Measurements from ENCODE around the gene WLS.

WLS gene

DNA sequence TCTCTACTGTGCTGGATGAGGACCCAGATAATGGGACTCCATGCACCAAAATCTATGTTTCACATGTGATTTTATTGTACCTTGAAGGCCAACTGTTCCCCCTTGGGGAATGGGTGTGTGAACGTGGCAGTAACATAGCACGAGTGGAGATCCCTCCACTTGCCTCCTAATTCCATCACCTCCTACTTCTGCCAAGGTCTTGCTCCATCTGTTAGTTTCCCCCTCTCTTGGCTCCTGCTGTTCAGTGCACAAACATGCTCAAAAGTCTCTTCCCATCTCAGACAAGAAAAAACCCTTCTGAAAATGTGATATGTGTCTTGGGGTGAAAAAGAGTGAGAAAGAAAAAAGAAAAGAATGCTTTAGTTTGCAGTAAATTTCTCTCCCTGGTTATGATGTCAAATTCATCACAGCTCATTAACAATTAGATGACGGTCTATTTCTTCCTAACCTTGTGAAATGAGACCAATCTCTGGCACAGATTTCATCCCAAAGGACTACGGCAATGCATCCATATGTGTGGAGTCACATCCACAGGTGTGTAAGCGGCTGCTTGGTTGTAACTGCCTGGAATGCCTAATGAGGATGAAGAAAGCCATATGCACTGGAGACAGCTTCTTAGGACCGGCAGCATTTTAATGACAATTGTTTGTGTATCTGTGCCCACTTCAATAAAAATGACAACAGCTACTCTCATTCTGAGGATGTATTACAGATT, 102.6 kb downstream of the WLS start:
- TF ChIP-seq, protein P1, sequence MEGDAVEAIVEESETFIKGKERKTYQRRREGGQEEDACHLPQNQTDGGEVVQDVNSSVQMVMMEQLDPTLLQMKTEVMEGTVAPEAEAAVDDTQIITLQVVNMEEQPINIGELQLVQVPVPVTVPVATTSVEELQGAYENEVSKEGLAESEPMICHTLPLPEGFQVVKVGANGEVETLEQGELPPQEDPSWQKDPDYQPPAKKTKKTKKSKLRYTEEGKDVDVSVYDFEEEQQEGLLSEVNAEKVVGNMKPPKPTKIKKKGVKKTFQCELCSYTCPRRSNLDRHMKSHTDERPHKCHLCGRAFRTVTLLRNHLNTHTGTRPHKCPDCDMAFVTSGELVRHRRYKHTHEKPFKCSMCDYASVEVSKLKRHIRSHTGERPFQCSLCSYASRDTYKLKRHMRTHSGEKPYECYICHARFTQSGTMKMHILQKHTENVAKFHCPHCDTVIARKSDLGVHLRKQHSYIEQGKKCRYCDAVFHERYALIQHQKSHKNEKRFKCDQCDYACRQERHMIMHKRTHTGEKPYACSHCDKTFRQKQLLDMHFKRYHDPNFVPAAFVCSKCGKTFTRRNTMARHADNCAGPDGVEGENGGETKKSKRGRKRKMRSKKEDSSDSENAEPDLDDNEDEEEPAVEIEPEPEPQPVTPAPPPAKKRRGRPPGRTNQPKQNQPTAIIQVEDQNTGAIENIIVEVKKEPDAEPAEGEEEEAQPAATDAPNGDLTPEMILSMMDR (IDR thresholded peaks at IDR 0.05; ENCODE audit: insufficient read depth, low read length, missing control alignments): no peak
- ChIA-PET CTCF (interaction anchor here (1.3 to 3.4 kb wide), 9 partner anchors 10 to 313 kb away, joined by 3 to 18 read pairs (median 8); no protein-coding TSS in a partner anchor), POLR2A (no interaction called here)
- DNase-seq (ENCODE audit: low read depth, low spot score): no peak
- H3K4me3 ChIP-seq (ENCODE audit: low read depth, low read length): no peak overlapping the region

DNA sequence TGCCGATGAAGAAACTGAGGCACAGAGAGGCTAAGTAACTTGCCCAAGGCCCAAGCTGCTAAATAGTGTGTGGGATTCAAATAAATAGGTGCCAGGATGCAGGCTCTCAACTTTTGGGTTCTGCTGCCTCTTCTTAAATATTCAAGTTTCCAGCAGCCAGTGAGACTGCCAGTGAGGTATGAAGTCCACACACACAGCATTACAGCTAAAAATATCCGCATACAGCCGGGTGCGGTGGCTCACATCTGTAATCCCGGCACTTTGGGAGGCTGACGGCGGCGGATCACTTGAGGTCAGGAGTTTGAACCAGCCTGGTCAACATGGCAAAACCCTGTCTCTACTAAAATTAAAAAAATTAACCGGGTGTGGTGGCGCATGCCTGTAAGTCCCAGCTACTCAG, 103.5 kb downstream of the WLS start:
- TF ChIP-seq, protein P1 (IDR thresholded peaks at IDR 0.05; ENCODE audit: insufficient read depth, low read length, missing control alignments): no peak
- ChIA-PET POLR2A (no interaction called here), CTCF (interaction anchor here (1.3 to 3.4 kb wide), 7 partner anchors 9 to 314 kb away, joined by 3 to 18 read pairs (median 8); no protein-coding TSS in a partner anchor)
- DNase-seq (ENCODE audit: low read depth, low spot score): no peak
- no peak overlapping the region for H3K4me3 ChIP-seq (ENCODE audit: low read depth, low read length)

DNA sequence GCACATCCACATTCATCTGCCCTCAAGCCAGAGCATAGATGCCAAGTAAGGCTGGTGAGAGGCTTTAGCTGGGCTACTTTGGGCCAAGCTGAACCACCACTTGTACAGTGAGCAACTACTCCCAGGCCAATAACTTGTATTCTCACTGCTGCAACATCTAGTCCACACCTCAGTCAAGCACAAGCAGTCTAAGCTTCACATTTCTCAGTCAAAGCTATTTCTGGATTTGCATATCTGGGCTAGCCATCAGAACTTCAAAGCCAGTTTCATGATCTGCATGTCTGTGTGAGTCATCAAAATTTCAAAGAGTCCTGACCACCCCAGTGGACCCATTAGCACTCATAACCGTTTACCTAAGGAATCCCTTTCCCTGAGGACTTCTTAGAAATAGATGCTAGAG, 104.2 kb downstream of the WLS start:
- no peak overlapping the region for H3K4me3 ChIP-seq (ENCODE audit: low read depth, low read length)
- no peak for DNase-seq (ENCODE audit: low read depth, low spot score)
- ChIA-PET CTCF (interaction anchor here (0.6 to 3.4 kb wide), 8 partner anchors 8 to 315 kb away, joined by 3 to 18 read pairs (median 6); no protein-coding TSS in a partner anchor), POLR2A (no interaction called here)
- TF ChIP-seq, protein P1 (IDR thresholded peaks at IDR 0.05; ENCODE audit: insufficient read depth, low read length, missing control alignments): no peak

DNA sequence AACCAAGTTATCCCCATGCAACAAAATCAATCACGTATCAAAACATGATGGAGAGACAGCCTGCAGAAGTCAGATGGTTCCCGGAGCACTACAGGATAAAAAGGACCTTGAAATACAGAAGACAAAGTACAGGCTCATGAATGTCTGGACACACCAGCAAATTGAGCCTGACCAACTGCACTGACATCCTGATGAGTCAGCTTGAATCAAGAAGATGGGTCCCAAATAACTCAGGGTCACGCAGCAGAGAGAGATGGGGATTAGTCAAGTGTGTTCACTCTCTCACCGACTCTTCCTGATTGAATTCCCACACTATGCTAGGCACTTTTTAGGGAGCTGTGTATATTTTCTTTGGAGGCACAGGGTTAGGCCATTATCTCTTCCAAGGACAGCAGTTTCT, 110.8 kb downstream of the WLS start:
- CTCF ChIA-PET: interaction anchor here (0.6 to 18.4 kb wide), 28 partner anchors 8 to 1616 kb away, joined by 3 to 964 read pairs (median 10); partner anchors contain the start of gene WLS
- POLR2A ChIA-PET: interaction anchor here (0.6 kb wide), 1 partner anchor 111 kb away, joined by 4 read pairs; the partner anchor contains the start of gene WLS
- no peak for DNase-seq (ENCODE audit: low read depth, low spot score)

DNA sequence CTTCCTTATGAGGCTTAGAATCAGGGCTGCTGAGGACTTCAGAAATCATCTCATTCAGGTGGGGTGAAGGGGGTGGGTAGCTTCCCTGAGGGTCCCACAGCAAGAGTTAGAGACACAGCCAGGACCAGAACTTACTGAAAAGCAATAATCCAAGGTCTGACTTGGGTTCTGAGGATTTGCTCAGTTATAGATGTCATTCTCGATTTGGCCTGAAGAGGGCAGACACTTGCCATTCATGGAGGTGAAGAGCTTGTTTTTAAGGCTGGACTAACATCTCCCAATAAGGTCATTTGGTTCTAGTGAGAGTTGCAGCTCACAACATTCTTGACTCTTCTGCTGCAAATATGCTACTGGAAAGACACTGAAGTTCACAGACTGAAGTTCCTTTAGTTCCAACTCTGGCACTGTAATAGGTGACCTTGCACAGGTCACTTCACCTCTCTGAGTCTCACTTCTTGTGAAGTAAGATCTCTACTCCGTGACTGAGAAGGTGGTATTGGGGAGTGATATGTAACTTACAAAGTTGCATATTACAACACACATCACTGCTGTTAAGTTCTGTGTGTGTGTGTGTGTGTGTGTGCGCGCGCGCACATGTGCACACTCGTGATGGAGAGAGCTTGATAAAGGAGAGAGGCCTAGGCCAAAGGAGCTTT, 112.1 kb downstream of the WLS start:
- ChIA-PET POLR2A (interaction anchor here (0.6 to 1.5 kb wide), 3 partner anchors 78 to 223 kb away, joined by 3 to 10 read pairs (median 3); partner anchors contain the start of gene WLS), CTCF (interaction anchor here (0.5 to 18.4 kb wide), 73 partner anchors 9 to 1617 kb away, joined by 3 to 964 read pairs (median 6); partner anchors contain the start of gene WLS)
- peak; percentile 74 for DNase-seq (ENCODE audit: low read depth, low spot score)

More for the DNA sequence above, 110.8 kb downstream of the WLS start:
- TF ChIP-seq, protein P1 (IDR thresholded peaks at IDR 0.05; ENCODE audit: insufficient read depth, low read length, missing control alignments): no peak
- no peak overlapping the region for H3K4me3 ChIP-seq (ENCODE audit: low read depth, low read length)

More for the DNA sequence above, 112.1 kb downstream of the WLS start:
- TF ChIP-seq, protein P1 (IDR thresholded peaks at IDR 0.05; ENCODE audit: insufficient read depth, low read length, missing control alignments): peak; percentile 67
- no peak overlapping the region for H3K4me3 ChIP-seq (ENCODE audit: low read depth, low read length)
